Esophagus muscularis mucosa (tissue), 4 donors: ENCODE measurements around the gene SRGAP3. TPM values are rescaled to one million over a fixed set of nuclear protein-coding genes. Genes with fewer than 3 reads are reported as not detected.

ENCODE experiments used
- DNase-seq: peaks from one replicate; pipeline ENCODE4 v3.0.0-alpha.2; 2017; ENCODE audit errors: extremely low spot score
- H3K27ac ChIP-seq, 4 donors: fragments of 200-600 bp; sonication (generic); replicated peaks in 1 of 4; 1 replicate in 3 of 4; 2 replicates in 1 of 4; pipeline ENCODE4 v1.5.1; 2016 to 2019; ENCODE audit warnings: mild to moderate bottlenecking in 1 of 4
- H3K27me3 ChIP-seq, 4 donors: fragments of 200-600 bp; sonication (generic); one replicate each; pipeline versions ENCODE4 v1.5.1 to v1.6.0; 2016 to 2019
- H3K36me3 ChIP-seq, 4 donors: fragments of 200-600 bp; sonication (generic); one replicate each; pipeline ENCODE4 v1.5.1; 2016 to 2019
- H3K4me1 ChIP-seq, 4 donors: fragments of 200-600 bp; sonication (generic); one replicate each; pipeline ENCODE4 v1.5.1; 2016 to 2019
- H3K4me3 ChIP-seq, 4 donors: fragments of 200-600 bp; sonication (generic); 1 replicate in 2 of 4; 2 replicates in 2 of 4; pipeline ENCODE4 v1.5.1; 2016 to 2019; ENCODE audit warnings: mild to moderate bottlenecking in 4 of 4, moderate library complexity in 1 of 4
- H3K9me3 ChIP-seq, 4 donors: fragments of 200-600 bp; sonication (generic); 1 replicate in 3 of 4; 2 replicates in 1 of 4; pipeline ENCODE4 v1.5.1; 2016 to 2019
- EP300 ChIP-seq: sonication (generic); formaldehyde crosslinking; IDR thresholded peaks from one replicate; pipeline ENCODE4 v1.6.1; 2017; ENCODE audit warnings: antibody characterized with exemption
- POLR2A ChIP-seq: fragments of 450-650 bp; IDR thresholded peaks from one replicate; pipeline ENCODE4 v1.6.1; 2017; ENCODE audit warnings: antibody characterized with exemption, moderate library complexity, mild to moderate bottlenecking, low read depth
- POLR2AphosphoS5 ChIP-seq, 2 donors: sonication (generic); formaldehyde crosslinking; IDR thresholded peaks; one replicate each; pipeline ENCODE4 v1.6.1; 2017; ENCODE audit warnings: antibody characterized with exemption in 2 of 2
- WGBS: methylation state at CpG from one replicate; pipeline ENCODE4 v1.1.5; 2018; 5-methylcytosine and 5-hydroxymethylcytosine counted together
- intact Hi-C: fragments of 100-400 bp; cut with DNase I; formaldehyde crosslinking; loops from one replicate; pipeline ENCODE4 v1.15.1; 2023
- total RNA-seq, 4 donors: library from RNA; depleted of rRNA; stranded (reverse); fragments of >200 nt; gene quantifications; one replicate each; pipeline versions ENCODE4 v1.1.0 to v1.2.1, GENCODE V29; 2016
- TF ChIP-seq, protein P1 (sequence below), 3 experiments: fragments of 200-600 bp in 2 of 3; fragments of 450-650 bp in 1 of 3; sonication (generic) in 2 of 3; IDR thresholded peaks; one replicate each; pipeline ENCODE4 v1.5.1; 2017 to 2019; ENCODE audit warnings: antibody characterized with exemption in 3 of 3, mild to moderate bottlenecking in 2 of 3, moderate library complexity in 1 of 3

The SRGAP3 gene
- total RNA-seq, 4 donors from 2014 or later = 2.4 to 8.6 (median 3.1) TPM

DNA sequence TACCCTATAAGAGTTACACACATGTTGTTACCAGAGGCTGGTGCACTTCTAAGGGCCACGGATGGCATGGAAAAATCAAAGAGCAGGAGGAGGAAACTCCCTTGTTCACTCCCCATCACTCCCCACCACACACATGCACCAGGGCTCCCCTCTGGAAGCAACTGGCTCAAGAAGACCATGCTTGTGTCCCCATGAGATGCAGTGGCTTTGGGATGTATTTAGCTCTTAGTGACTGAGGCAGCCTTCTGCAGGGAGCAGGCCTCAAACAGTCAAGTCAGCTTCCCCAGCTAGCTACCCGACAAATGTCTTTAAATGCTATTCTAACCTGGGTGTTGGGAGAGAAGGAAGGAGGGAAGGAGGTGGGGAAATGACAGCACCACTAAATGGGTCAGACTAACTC is 253.2 kb downstream of the SRGAP3 start:
- Histone ChIP-seq H3K4me1 (peaks cover 9 to 15% (median 14%) of the 10 kb centered on the region in 4 donors), H3K4me3 (no peak overlapping the region), H3K27me3 (no peaks in the 10 kb centered on the region), H3K27ac (peak overlapping the region in 2 of 4 donors; percentile 15 to 25), H3K9me3 (no peaks in the 10 kb centered on the region), H3K36me3 (no peaks in the 10 kb centered on the region)
- 78% methylated on average over 2 of the region's 2 CpGs for whole genome bisulfite sequencing
- no peak for TF ChIP-seq POLR2AphosphoS5 (IDR thresholded peaks at IDR 0.05)
- TF ChIP-seq, protein P1, sequence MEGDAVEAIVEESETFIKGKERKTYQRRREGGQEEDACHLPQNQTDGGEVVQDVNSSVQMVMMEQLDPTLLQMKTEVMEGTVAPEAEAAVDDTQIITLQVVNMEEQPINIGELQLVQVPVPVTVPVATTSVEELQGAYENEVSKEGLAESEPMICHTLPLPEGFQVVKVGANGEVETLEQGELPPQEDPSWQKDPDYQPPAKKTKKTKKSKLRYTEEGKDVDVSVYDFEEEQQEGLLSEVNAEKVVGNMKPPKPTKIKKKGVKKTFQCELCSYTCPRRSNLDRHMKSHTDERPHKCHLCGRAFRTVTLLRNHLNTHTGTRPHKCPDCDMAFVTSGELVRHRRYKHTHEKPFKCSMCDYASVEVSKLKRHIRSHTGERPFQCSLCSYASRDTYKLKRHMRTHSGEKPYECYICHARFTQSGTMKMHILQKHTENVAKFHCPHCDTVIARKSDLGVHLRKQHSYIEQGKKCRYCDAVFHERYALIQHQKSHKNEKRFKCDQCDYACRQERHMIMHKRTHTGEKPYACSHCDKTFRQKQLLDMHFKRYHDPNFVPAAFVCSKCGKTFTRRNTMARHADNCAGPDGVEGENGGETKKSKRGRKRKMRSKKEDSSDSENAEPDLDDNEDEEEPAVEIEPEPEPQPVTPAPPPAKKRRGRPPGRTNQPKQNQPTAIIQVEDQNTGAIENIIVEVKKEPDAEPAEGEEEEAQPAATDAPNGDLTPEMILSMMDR (IDR thresholded peaks at IDR 0.05) = no peak
- no peak for TF ChIP-seq POLR2A
- TF ChIP-seq EP300 = no peak
- intact Hi-C loops = no loop called here
- DNase-seq = no peak

DNA sequence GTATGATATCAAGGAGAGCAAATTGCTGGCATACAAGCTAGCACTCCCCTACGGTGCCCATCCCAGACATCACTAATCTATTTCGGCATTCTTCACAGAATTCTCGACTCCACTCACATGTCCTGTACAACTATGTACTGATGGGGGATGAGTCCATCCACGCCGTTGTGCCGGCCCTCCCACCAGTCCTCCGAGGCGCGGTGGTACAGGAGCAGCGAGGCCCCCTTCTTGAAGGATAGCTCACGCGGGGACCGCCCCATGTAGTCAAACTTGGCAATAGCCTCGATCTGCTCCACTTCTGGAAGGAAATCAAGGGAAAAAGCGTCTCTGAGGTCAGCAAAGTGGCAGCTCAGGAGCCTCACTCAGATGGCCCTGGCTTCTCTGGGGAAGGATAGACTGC is 255.2 kb downstream of the SRGAP3 start:
- H3K9me3 ChIP-seq = no peaks in the 10 kb centered on the region
- no peak for TF ChIP-seq POLR2A
- no peak overlapping the region for H3K4me3 ChIP-seq
- WGBS = 91% methylated on average over 15 of the region's 15 CpGs
- DNase-seq = no peak
- peaks cover 9 to 15% (median 14%) of the 10 kb centered on the region in 4 donors for H3K4me1 ChIP-seq
- intact Hi-C loops = no loop called here
- no peak overlapping the region for H3K27ac ChIP-seq
- H3K36me3 ChIP-seq = peaks cover 0 to 4% (median 0%) of the 10 kb centered on the region in 4 donors
- no peaks in the 10 kb centered on the region for H3K27me3 ChIP-seq

DNA sequence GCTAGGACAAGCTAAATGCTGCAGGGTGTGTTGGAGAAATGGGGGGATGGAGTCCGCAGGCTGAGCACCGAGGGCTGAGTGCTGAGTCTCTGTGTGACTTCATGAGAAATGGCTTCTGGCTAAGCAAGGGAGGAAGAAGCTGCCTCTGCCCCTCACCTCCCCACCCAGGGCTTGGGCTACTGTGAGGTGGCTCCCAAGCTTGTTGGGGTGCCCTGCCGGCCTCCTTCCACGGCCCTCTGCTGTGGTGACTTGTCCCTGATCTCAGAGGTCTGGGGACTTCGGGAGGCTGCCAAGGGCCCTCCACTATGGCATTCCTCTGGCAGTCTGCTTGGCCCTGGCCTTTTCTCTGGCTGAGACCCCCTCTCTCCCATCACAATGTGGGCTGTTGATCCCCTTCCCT is 256.1 kb downstream of the SRGAP3 start:
- intact Hi-C loops = no loop called here
- Histone ChIP-seq H3K4me3 (no peak overlapping the region), H3K27ac (no peak overlapping the region), H3K9me3 (no peaks in the 10 kb centered on the region), H3K36me3 (peaks cover 0 to 4% (median 0%) of the 10 kb centered on the region in 4 donors), H3K27me3 (no peaks in the 10 kb centered on the region), H3K4me1 (peaks cover 9 to 16% (median 14%) of the 10 kb centered on the region in 4 donors)
- TF ChIP-seq POLR2A (no peak), EP300 (no peak), POLR2AphosphoS5 (IDR thresholded peaks at IDR 0.05) (no peak)
- TF ChIP-seq, protein P1 (IDR thresholded peaks at IDR 0.05) = no peak
- 83% methylated on average over 2 of the region's 5 CpGs for WGBS
- DNase-seq = no peak

DNA sequence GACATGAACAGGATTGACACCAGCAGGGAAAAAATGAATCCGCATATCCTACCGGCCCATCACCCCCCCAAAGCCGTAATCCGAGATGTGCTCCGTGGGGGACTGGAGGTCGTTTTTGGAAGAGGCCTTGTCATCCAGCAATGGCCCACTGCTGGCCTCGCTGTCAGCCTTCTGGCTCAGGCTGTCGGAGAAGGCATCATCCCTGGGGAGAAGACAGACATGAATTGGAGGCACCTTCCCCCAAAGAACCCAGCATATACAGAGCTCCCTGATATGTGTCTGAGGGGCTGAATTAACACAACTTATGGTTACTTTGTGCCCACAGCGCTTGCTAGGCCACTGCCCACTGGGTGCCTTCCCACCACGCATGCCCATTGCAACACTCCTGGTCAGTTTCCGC is 256.6 kb downstream of the SRGAP3 start:
- Histone ChIP-seq H3K4me1 (peaks cover 9 to 20% (median 14%) of the 10 kb centered on the region in 4 donors), H3K36me3 (peaks cover 0 to 4% (median 0%) of the 10 kb centered on the region in 4 donors), H3K27me3 (no peaks in the 10 kb centered on the region), H3K9me3 (no peaks in the 10 kb centered on the region), H3K27ac (no peak overlapping the region), H3K4me3 (no peak overlapping the region)
- no peak for DNase-seq
- intact Hi-C loops = no loop called here
- 85% methylated on average over 11 of the region's 11 CpGs for WGBS
- TF ChIP-seq POLR2A = no peak
- no peak for TF ChIP-seq EP300
- no peak for TF ChIP-seq POLR2AphosphoS5 (IDR thresholded peaks at IDR 0.05)
- TF ChIP-seq, protein P1 (IDR thresholded peaks at IDR 0.05) = no peak

DNA sequence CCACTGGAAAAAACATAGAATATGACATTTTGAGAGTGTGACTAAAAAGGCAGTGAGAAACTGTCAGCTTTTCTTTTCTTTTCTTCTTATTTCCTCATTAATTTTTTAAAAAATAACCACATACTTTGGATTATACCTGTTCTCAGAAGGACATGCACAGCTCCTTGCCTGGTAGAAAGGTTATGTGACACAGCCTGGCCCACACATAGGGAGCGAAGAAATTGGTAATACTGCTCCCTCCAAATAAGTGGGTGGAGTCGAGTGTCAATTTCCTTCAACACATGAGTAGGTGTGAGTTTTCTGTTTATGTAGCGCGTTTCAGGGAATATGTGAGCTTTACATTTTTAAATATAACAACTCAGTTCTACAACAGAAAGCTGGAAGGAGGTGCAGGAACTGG is 257.2 kb downstream of the SRGAP3 start:
- TF ChIP-seq, protein P1 (IDR thresholded peaks at IDR 0.05) = no peak
- TF ChIP-seq POLR2AphosphoS5 (IDR thresholded peaks at IDR 0.05) = no peak
- TF ChIP-seq EP300 = no peak
- TF ChIP-seq POLR2A = no peak
- Histone ChIP-seq H3K9me3 (no peaks in the 10 kb centered on the region), H3K36me3 (peaks cover 0 to 4% (median 0%) of the 10 kb centered on the region in 4 donors), H3K27me3 (no peaks in the 10 kb centered on the region), H3K27ac (no peak overlapping the region), H3K4me3 (no peak overlapping the region), H3K4me1 (peaks cover 6 to 21% (median 12%) of the 10 kb centered on the region in 4 donors)
- intact Hi-C loops = no loop called here
- no peak for DNase-seq
- WGBS = 86% methylated on average over 4 of the region's 4 CpGs
